ENCODE measurements around the gene SLC12A7. TPM values are rescaled to one million over a fixed set of nuclear protein-coding genes. Genes with fewer than 3 reads are reported as not detected.
"Not testable (repeated sequence)": the region's sequence is repeated elsewhere in the genome, so short reads cannot be mapped to it uniquely, and the experiment has no call there.

The SLC12A7 gene
- total RNA-seq, 4 donors from 2014 or later, result 4.6 to 49.8 (median 15.8) TPM

DNA sequence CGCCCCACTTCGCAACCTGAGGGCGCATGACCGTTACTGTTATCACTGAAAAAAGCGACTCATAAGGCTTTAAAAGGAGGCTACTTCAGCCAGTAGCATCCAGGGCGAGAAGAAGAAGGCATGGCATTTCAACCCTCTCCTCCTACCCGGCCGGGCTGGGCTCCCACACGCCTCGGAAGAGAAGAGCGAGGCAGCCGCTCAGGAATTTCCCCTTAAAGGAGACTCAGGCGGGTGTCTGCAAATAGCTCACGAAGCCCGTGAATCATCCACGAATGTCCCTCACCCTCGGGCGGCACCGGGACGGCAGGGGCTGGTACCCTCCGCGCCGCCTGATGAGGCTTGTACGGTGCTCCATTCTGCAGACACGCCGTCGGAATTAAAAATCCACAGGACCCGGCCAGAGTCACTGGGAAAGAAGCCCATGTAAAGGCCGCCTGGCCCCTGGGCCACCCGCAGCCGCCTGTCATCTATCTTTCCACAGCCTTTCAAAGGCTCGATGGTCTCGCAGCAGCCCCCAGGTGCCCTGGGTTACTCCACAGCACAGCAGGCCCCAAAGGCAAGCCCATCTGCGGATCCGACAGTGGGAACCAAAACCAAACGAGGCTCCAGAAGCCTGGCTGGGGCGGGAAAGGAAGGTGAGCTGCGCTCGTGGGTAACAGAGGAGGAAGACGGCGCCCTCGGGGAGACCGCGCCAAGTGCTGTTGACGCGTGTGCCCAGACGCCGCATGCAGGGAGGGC lies 11.8 kb downstream of the SLC12A7 start:
- no peaks in the 10 kb centered on the region for H3K36me3 ChIP-seq
- H3K27ac ChIP-seq, result no peak overlapping the region
- no peaks in the 10 kb centered on the region for H3K27me3 ChIP-seq
- no peaks in the 10 kb centered on the region for H3K9me3 ChIP-seq
- no peak overlapping the region for H3K4me3 ChIP-seq
- intact Hi-C loops (cut with DNase I; ENCODE audit: low total_unique reads), result no loop called here
- H3K4me1 ChIP-seq, result peaks cover 0 to 5% of the 10 kb centered on the region in 2 donors
- TF ChIP-seq, protein P1, sequence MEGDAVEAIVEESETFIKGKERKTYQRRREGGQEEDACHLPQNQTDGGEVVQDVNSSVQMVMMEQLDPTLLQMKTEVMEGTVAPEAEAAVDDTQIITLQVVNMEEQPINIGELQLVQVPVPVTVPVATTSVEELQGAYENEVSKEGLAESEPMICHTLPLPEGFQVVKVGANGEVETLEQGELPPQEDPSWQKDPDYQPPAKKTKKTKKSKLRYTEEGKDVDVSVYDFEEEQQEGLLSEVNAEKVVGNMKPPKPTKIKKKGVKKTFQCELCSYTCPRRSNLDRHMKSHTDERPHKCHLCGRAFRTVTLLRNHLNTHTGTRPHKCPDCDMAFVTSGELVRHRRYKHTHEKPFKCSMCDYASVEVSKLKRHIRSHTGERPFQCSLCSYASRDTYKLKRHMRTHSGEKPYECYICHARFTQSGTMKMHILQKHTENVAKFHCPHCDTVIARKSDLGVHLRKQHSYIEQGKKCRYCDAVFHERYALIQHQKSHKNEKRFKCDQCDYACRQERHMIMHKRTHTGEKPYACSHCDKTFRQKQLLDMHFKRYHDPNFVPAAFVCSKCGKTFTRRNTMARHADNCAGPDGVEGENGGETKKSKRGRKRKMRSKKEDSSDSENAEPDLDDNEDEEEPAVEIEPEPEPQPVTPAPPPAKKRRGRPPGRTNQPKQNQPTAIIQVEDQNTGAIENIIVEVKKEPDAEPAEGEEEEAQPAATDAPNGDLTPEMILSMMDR (IDR thresholded peaks at IDR 0.05), result no peak
- TF ChIP-seq POLR2A (IDR thresholded peaks at IDR 0.05), result no peak
- no peak for DNase-seq

DNA sequence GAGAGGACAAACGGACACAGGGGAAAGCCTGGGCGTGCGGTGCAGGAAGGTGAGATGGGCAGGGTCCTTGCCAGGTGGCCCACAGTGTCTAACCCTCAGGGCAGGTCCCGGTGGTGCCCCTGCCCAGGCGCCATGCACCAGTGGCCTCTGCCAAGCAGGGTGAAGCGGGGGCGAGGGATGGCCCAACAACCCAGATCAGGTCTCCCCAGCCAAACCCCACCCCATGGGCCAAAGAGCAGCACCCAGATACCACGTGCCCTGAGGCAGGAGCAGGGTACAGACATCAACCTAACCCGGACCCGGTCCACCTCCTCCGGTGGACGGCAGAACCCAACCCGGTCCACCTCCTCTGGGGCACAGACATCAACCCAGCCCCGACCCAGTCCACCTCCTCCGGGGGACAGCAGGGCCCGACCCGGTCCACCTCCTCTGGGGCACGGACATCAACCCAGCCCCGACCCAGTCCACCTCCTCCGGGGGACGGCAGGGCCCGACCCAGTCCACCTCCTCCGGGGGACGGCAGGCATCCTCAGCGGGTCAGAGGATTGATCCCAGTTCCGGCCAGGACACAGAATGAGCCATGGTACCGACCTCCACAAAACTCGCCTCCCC lies 12.8 kb downstream of the SLC12A7 start:
- DNase-seq, result no peak
- intact Hi-C loops (cut with DNase I; ENCODE audit: low total_unique reads), result no loop called here
- TF ChIP-seq, protein P1 (IDR thresholded peaks at IDR 0.05), result no peak
- no peak for TF ChIP-seq POLR2A (IDR thresholded peaks at IDR 0.05)
- Histone ChIP-seq H3K4me1 (peaks cover 0 to 4% of the 10 kb centered on the region in 2 donors), H3K4me3 (no peak overlapping the region), H3K27me3 (no peaks in the 10 kb centered on the region), H3K27ac (no peak overlapping the region), H3K9me3 (no peaks in the 10 kb centered on the region), H3K36me3 (no peaks in the 10 kb centered on the region)

DNA sequence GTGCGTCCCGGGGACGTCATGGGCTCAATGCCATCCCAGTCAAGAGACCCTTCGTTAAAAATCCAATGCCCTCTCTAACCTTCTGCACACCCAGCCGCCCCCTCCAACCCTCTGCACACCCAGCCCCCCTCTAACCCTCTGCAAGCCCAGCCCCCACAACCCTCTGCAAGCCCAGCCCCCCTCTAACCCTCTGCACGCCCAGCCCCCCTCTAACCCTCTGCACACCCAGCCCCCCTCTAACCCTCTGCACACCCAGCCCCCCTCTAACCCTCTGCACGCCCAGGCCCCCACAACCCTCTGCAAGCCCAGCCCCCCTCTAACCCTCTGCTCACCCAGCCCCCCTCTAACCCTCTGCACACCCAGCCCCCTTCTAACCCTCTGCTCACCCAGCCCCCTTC lies 13.9 kb downstream of the SLC12A7 start:
- H3K27me3 ChIP-seq; DNase-seq; H3K27ac ChIP-seq; H3K4me1 ChIP-seq; H3K36me3 ChIP-seq; H3K4me3 ChIP-seq; intact Hi-C loops (cut with DNase I; ENCODE audit: low total_unique reads); H3K9me3 ChIP-seq: not testable (repeated sequence)

DNA sequence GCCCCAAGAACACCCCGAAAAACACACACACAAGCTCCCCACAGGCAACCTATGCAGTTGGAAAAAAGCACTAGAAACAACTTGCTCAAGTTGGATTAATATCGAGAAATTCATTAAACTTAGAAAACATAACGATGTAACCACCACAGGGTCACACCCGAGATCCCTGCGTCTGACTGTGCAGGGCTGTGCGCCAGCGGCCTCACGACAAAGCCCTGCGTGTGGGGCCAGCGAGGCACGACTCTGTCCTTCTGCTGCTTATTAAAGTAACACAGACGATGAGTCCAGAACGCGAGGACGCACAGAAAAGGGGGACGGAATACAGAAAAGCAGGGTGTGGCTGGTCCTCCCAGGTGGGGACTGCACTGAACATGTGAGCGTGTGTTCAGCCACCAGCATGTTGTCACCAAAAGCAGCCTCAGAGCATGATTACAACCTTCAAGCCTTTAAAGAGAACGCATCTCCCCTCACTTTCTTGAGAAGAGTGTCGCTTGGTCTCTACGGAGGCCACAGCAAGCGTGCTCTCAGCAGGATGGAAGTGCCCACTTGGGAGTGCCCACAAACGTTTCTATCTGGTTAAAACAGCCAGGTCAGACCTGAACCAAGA lies 14.4 kb downstream of the SLC12A7 start:
- DNase-seq, result no peak
- TF ChIP-seq POLR2A (IDR thresholded peaks at IDR 0.05), result no peak
- TF ChIP-seq, protein P1 (IDR thresholded peaks at IDR 0.05), result no peak
- no peak overlapping the region for H3K27ac ChIP-seq
- H3K4me1 ChIP-seq, result no peaks in the 10 kb centered on the region
- intact Hi-C loops (cut with DNase I; ENCODE audit: low total_unique reads), result no loop called here
- no peaks in the 10 kb centered on the region for H3K27me3 ChIP-seq
- no peaks in the 10 kb centered on the region for H3K36me3 ChIP-seq
- H3K4me3 ChIP-seq, result no peak overlapping the region
- H3K9me3 ChIP-seq, result no peaks in the 10 kb centered on the region

DNA sequence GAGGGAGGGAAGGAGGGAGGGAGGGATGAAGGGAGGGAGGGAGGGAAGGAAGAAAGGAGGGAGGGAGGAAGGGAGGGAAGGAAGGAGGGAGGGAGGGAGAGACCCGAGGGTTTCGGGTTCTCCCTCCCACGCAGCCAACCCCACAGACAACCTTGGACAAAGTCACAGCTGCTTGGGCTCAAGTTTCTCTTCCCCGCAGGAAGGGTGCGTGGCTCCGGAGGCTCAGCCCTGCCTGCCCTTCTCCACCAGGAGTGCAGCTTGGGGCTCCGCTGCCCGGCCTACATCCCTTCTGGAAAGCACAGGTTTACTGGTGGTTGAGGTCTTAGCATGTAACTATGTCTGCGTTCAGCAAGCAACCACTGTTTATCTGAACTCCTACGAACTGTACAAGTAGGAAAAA lies 15.0 kb downstream of the SLC12A7 start:
- DNase-seq, result no peak
- Histone ChIP-seq H3K27ac (no peak overlapping the region), H3K4me1 (no peaks in the 10 kb centered on the region), H3K27me3 (no peaks in the 10 kb centered on the region), H3K9me3 (no peaks in the 10 kb centered on the region), H3K36me3 (no peaks in the 10 kb centered on the region), H3K4me3 (no peak overlapping the region)
- TF ChIP-seq, protein P1 (IDR thresholded peaks at IDR 0.05), result no peak
- no peak for TF ChIP-seq POLR2A (IDR thresholded peaks at IDR 0.05)
- intact Hi-C loops (cut with DNase I; ENCODE audit: low total_unique reads), result no loop called here
